ENCODE data around the gene NARS2.
"Not testable (repeated sequence)": the region's sequence is repeated elsewhere in the genome, so short reads cannot be mapped to it uniquely, and the experiment has no call there.

The NARS2 gene

GRCh38 chr11:78574386-78575381 lies at the start of gene NARS2:
Gene NARS2 (minus strand): TSS chr11:78574864. CDS start chr11:78574488, 376 bp downstream.
- peak; percentile 99 for DNase-seq

GRCh38 chr11:78622666-78623065 lies 48.0 kb upstream of the NARS2 start:
- no peak for DNase-seq

GRCh38 chr11:78620159-78620558 lies 45.5 kb upstream of the NARS2 start:
- no peak for DNase-seq

GRCh38 chr11:78615724-78616123 lies 41.1 kb upstream of the NARS2 start:
- DNase-seq, result no peak

- DNase-seq, result no peak
Measured at GRCh38 chr11:78613378-78613813, 38.7 kb upstream of the NARS2 start.

GRCh38 chr11:78612721-78613377 lies 38.2 kb upstream of the NARS2 start:
- DNase-seq, result no peak

- DNase-seq, result not testable (repeated sequence)
Measured at GRCh38 chr11:78609321-78609720, 34.7 kb upstream of the NARS2 start.

- no peak for DNase-seq
Measured at GRCh38 chr11:78607696-78608095, 33.0 kb upstream of the NARS2 start.

GRCh38 chr11:78606667-78607066 lies 32.0 kb upstream of the NARS2 start:
- no peak for DNase-seq

- DNase-seq, result no peak
Measured at GRCh38 chr11:78605296-78605695, 30.6 kb upstream of the NARS2 start.

GRCh38 chr11:78603792-78604191 lies 29.1 kb upstream of the NARS2 start:
- no peak for DNase-seq

GRCh38 chr11:78602771-78603170 lies 28.1 kb upstream of the NARS2 start:
- DNase-seq, result not testable (repeated sequence)

- DNase-seq, result not testable (repeated sequence)
Measured at GRCh38 chr11:78601066-78601465, 26.4 kb upstream of the NARS2 start.

GRCh38 chr11:78597579-78597978 lies 22.9 kb upstream of the NARS2 start:
- not testable (repeated sequence) for DNase-seq

GRCh38 chr11:78595436-78596130 lies 20.9 kb upstream of the NARS2 start:
- no peak for DNase-seq

- DNase-seq, result no peak
Measured at GRCh38 chr11:78594814-78595213, 20.1 kb upstream of the NARS2 start.

- DNase-seq, result no peak
Measured at GRCh38 chr11:78588517-78588916, 13.9 kb upstream of the NARS2 start.

- no peak for DNase-seq
Measured at GRCh38 chr11:78587446-78587845, 12.8 kb upstream of the NARS2 start.

GRCh38 chr11:78586452-78587046 lies 11.9 kb upstream of the NARS2 start:
- DNase-seq, result peak; percentile 28

GRCh38 chr11:78583889-78584288 lies 9.2 kb upstream of the NARS2 start:
- DNase-seq, result no peak

GRCh38 chr11:78577495-78577894 lies 2.8 kb upstream of the NARS2 start:
- DNase-seq, result no peak

GRCh38 chr11:78576549-78577097 lies 2.0 kb upstream of the NARS2 start:
- no peak for DNase-seq

GRCh38 chr11:78575478-78575877 lies 814 bp upstream of the NARS2 start:
- no peak for DNase-seq
